PC-9 (cell line): ENCODE measurements around the gene ATP2B3. TPM values are rescaled to one million over a fixed set of nuclear protein-coding genes. Genes with fewer than 3 reads are reported as not detected.

ENCODE experiments used
- BruUV-seq: library from RNA; stranded (reverse); fragments of 400-500 nt; replicated peaks from 2 replicates; lab custom pipeline; 2021; lab: Mats Ljungman, UMichigan
- CTCF ChIA-PET: fragments of 300-600 bp; sonication (Branson Sonifier 250); formaldehyde crosslinking; loops from one replicate; lab custom pipeline; 2022; ENCODE audit warnings: antibody characterized with exemption; lab: Charles Lee
- POLR2A ChIA-PET: fragments of 300-600 bp; sonication (Branson Sonifier 250); formaldehyde crosslinking; loops from one replicate; lab custom pipeline; 2022; ENCODE audit warnings: antibody characterized with exemption; ENCODE audit not compliant: unreplicated experiment; lab: Charles Lee
- DNase-seq, 2 experiments: peaks; one replicate each; pipeline versions ENCODE4 v3.0.0 to v3.0.0-alpha.2; 2015 to 2022; ENCODE audit warnings: mixed read lengths in 1 of 2
- H2AFZ ChIP-seq: fragments of 200-600 bp; sonication (generic); 2 replicates; pipeline ENCODE4 v1.8.1; 2017; ENCODE audit warnings: antibody characterized with exemption
- H3F3A ChIP-seq: fragments of 200-600 bp; sonication (generic); 2 replicates; pipeline ENCODE4 v1.8.1; 2017; ENCODE audit warnings: antibody characterized with exemption, mild to moderate bottlenecking, low read depth; ENCODE audit not compliant: insufficient read depth
- H3K27ac ChIP-seq: fragments of 200-600 bp; sonication (generic); 2 replicates; pipeline ENCODE4 v1.6.1; 2016; ENCODE audit warnings: mixed run types
- H3K27me3 ChIP-seq: fragments of 200-600 bp; sonication (generic); 2 replicates; pipeline ENCODE4 v1.6.1; 2016; ENCODE audit warnings: low read depth, mixed run types; ENCODE audit not compliant: insufficient read depth
- H3K36me3 ChIP-seq: fragments of 200-600 bp; sonication (generic); 2 replicates; pipeline ENCODE4 v1.6.1; 2016; ENCODE audit warnings: low read depth, mixed run types
- H3K4me1 ChIP-seq: fragments of 200-600 bp; sonication (generic); replicated peaks from 2 replicates; pipeline ENCODE4 v1.6.1; 2016; ENCODE audit warnings: mixed run types; ENCODE audit not compliant: insufficient read depth
- H3K4me2 ChIP-seq: fragments of 200-600 bp; sonication (generic); 2 replicates; pipeline ENCODE4 v1.6.1; 2017; ENCODE audit warnings: mixed run types
- H3K4me3 ChIP-seq: fragments of 200-600 bp; sonication (generic); 2 replicates; pipeline ENCODE4 v1.6.1; 2016; ENCODE audit warnings: mixed run types
- H3K79me2 ChIP-seq: fragments of 200-600 bp; sonication (generic); 2 replicates; pipeline ENCODE4 v1.6.1; 2017; ENCODE audit warnings: low read depth, mixed run types
- H3K9me2 ChIP-seq: fragments of 200-600 bp; sonication (generic); 2 replicates; pipeline ENCODE4 v1.8.1; 2017; ENCODE audit warnings: mild to moderate bottlenecking; ENCODE audit not compliant: insufficient read depth
- H3K9me3 ChIP-seq: fragments of 200-600 bp; sonication (generic); 2 replicates; pipeline ENCODE4 v1.8.1; 2016; ENCODE audit warnings: low read depth; ENCODE audit not compliant: insufficient read depth
- H4K20me1 ChIP-seq: fragments of 200-600 bp; sonication (generic); 2 replicates; pipeline ENCODE4 v1.8.1; 2017; ENCODE audit not compliant: insufficient read depth
- CTCF ChIP-seq: fragments of 200-600 bp; sonication (generic); conservative IDR thresholded peaks from 2 replicates; pipeline ENCODE4 v1.6.1; 2017; ENCODE audit warnings: mixed run types, antibody characterized with exemption, mild to moderate bottlenecking, moderate library complexity
- EZH2 ChIP-seq: fragments of 200-600 bp; sonication (generic); IDR thresholded peaks from 2 replicates; pipeline ENCODE4 v1.8.0; 2017; ENCODE audit warnings: antibody characterized with exemption, low read depth
- intact Hi-C: fragments of 100-400 bp; cut with micrococcal nuclease; formaldehyde crosslinking; loops from one replicate; pipeline ENCODE4 v1.10.0; 2022; ENCODE audit not compliant: unreplicated experiment
- total RNA-seq: library from RNA; stranded (reverse); gene quantifications from 2 replicates; pipeline ENCODE4 v1.2.3, GENCODE V29; 2021

The ATP2B3 gene
- total RNA-seq, 1 experiment from 2014 or later, result not detected

GRCh38 chrX:153622661-153623309 is 105.3 kb downstream of the ATP2B3 start:
- H3K4me2 ChIP-seq, result no peak overlapping the region
- BruUV-seq, result no TSS peak
- H3K79me2 ChIP-seq, result no peaks in the 10 kb centered on the region
- no peaks in the 10 kb centered on the region for H3K4me1 ChIP-seq
- intact Hi-C loops, result no loop called here
- H3K27me3 ChIP-seq, result peaks cover 63% of the 10 kb centered on the region
- TF ChIP-seq EZH2 (no peak), CTCF (no peak)
- DNase-seq, result no peak
- H4K20me1 ChIP-seq, result no peaks in the 10 kb centered on the region
- ChIA-PET POLR2A (no interaction called here), CTCF (no interaction called here)
- no peak overlapping the region for H3K4me3 ChIP-seq
- no peak overlapping the region for H2AFZ ChIP-seq
- H3F3A ChIP-seq, result no peaks in the 10 kb centered on the region
- H3K9me3 ChIP-seq, result no peaks in the 10 kb centered on the region
- H3K27ac ChIP-seq, result no peak overlapping the region
- H3K9me2 ChIP-seq, result no peaks in the 10 kb centered on the region
- H3K36me3 ChIP-seq, result no peaks in the 10 kb centered on the region

- no peak for TF ChIP-seq EZH2
- no peak for TF ChIP-seq CTCF
- no peak overlapping the region for H3K4me2 ChIP-seq
- H3K27me3 ChIP-seq, result peaks cover 63% of the 10 kb centered on the region
- CTCF ChIA-PET, result no interaction called here
- intact Hi-C loops, result no loop called here
- no peak overlapping the region for H3K27ac ChIP-seq
- H3K4me3 ChIP-seq, result no peak overlapping the region
- no peaks in the 10 kb centered on the region for H3K9me2 ChIP-seq
- H3K79me2 ChIP-seq, result no peaks in the 10 kb centered on the region
- H2AFZ ChIP-seq, result no peak overlapping the region
- no peaks in the 10 kb centered on the region for H3K4me1 ChIP-seq
- no peak for DNase-seq
- no peaks in the 10 kb centered on the region for H3K9me3 ChIP-seq
- H4K20me1 ChIP-seq, result no peaks in the 10 kb centered on the region
- no peaks in the 10 kb centered on the region for H3K36me3 ChIP-seq
- POLR2A ChIA-PET, result interaction anchor here (0.6 kb wide), 1 partner anchor 15 kb away, joined by 3 read pairs; no protein-coding TSS in a partner anchor
- no peaks in the 10 kb centered on the region for H3F3A ChIP-seq
- BruUV-seq, result no TSS peak
Observed at GRCh38 chrX:153623310-153624029, 106.0 kb downstream of the ATP2B3 start.

GRCh38 chrX:153624196-153625091 is 107.0 kb downstream of the ATP2B3 start:
- Histone ChIP-seq H3F3A (no peaks in the 10 kb centered on the region), H3K4me1 (no peaks in the 10 kb centered on the region), H3K79me2 (no peaks in the 10 kb centered on the region), H3K4me3 (no peak overlapping the region), H3K27me3 (peaks cover 63% of the 10 kb centered on the region), H3K9me2 (no peaks in the 10 kb centered on the region), H3K9me3 (no peaks in the 10 kb centered on the region), H4K20me1 (no peaks in the 10 kb centered on the region), H2AFZ (no peak overlapping the region), H3K4me2 (no peak overlapping the region), H3K36me3 (no peaks in the 10 kb centered on the region), H3K27ac (no peak overlapping the region)
- POLR2A ChIA-PET, result interaction anchor here (0.6 kb wide), 1 partner anchor 16 kb away, joined by 3 read pairs; no protein-coding TSS in a partner anchor
- DNase-seq, result no peak
- CTCF ChIA-PET, result no interaction called here
- no TSS peak for BruUV-seq
- TF ChIP-seq EZH2 (no peak), CTCF (no peak)
- intact Hi-C loops, result no loop called here
